H9 (cell line): ENCODE results near the gene KAZN. TPM values are rescaled to one million over a fixed set of nuclear protein-coding genes. Genes with fewer than 3 reads are reported as not detected.

Experiments
- DNase-seq: peaks from one replicate; pipeline ENCODE4 v3.0.0-alpha.2; 2017
- H2AFZ ChIP-seq: one replicate; pipeline ENCODE4 v1.6.1; 2013; ENCODE audit warnings: mild to moderate bottlenecking, low read length, control low read depth, moderate library complexity
- H2AK5ac ChIP-seq: 2 replicates; pipeline ENCODE4 v1.6.1; 2013; ENCODE audit warnings: low read length, control low read depth, mixed read lengths; ENCODE audit not compliant: insufficient read length
- H2BK120ac ChIP-seq: one replicate; pipeline ENCODE4 v1.6.1; 2013; ENCODE audit warnings: low read depth, mild to moderate bottlenecking, low read length, control low read depth, inconsistent platforms; ENCODE audit not compliant: poor library complexity, severe bottlenecking
- H2BK12ac ChIP-seq: 2 replicates; pipeline ENCODE4 v1.6.1; 2013; ENCODE audit warnings: low read length, control low read depth, mixed read lengths, low read depth; ENCODE audit not compliant: insufficient read length
- H2BK15ac ChIP-seq: 2 replicates; pipeline ENCODE4 v1.6.1; 2013; ENCODE audit warnings: low read depth, low read length, control low read depth
- H2BK20ac ChIP-seq: one replicate; pipeline ENCODE4 v1.6.1; 2013; ENCODE audit warnings: low read depth, mild to moderate bottlenecking, low read length, control low read depth, inconsistent platforms; ENCODE audit not compliant: poor library complexity, severe bottlenecking
- H2BK5ac ChIP-seq: 2 replicates; pipeline ENCODE4 v1.6.1; 2013; ENCODE audit warnings: low read length, control low read depth, mixed read lengths; ENCODE audit not compliant: insufficient read length
- H3K14ac ChIP-seq: 2 replicates; pipeline ENCODE4 v1.6.1; 2013; ENCODE audit warnings: low read length, control low read depth; ENCODE audit not compliant: insufficient read depth
- H3K18ac ChIP-seq: 2 replicates; pipeline ENCODE4 v1.6.1; 2013; ENCODE audit warnings: low read depth, mild to moderate bottlenecking, mixed read lengths, low read length, control low read depth; ENCODE audit not compliant: insufficient read length
- H3K23ac ChIP-seq: 2 replicates; pipeline ENCODE4 v1.6.1; 2013; ENCODE audit warnings: low read length, control low read depth, mixed read lengths, low read depth; ENCODE audit not compliant: insufficient read length
- H3K23me2 ChIP-seq: 2 replicates; pipeline ENCODE4 v1.6.1; 2013; ENCODE audit warnings: low read depth, mild to moderate bottlenecking, mixed read lengths, low read length, control low read depth; ENCODE audit not compliant: insufficient read length, poor library complexity, severe bottlenecking
- H3K27ac ChIP-seq: 2 replicates; pipeline ENCODE4 v1.5.1; 2013; ENCODE audit warnings: low read length, control low read depth, mixed read lengths, low read depth; ENCODE audit not compliant: insufficient read length
- H3K27me3 ChIP-seq: 2 replicates; pipeline ENCODE4 v1.6.1; 2013; ENCODE audit warnings: low read length, control low read depth, inconsistent platforms; ENCODE audit not compliant: insufficient read depth
- H3K4ac ChIP-seq: 2 replicates; pipeline ENCODE4 v1.6.1; 2013; ENCODE audit warnings: low read depth, mild to moderate bottlenecking, control low read depth, inconsistent platforms, low read length, moderate library complexity
- H3K4me1 ChIP-seq: 2 replicates; pipeline ENCODE4 v1.6.1; 2013; ENCODE audit warnings: low read length, control low read depth, inconsistent platforms; ENCODE audit not compliant: insufficient read depth
- H3K4me2 ChIP-seq: 2 replicates; pipeline ENCODE4 v1.6.1; 2013; ENCODE audit warnings: low read length, control low read depth, mixed read lengths; ENCODE audit not compliant: insufficient read length, insufficient read depth
- H3K56ac ChIP-seq: 2 replicates; pipeline ENCODE4 v1.6.1; 2013; ENCODE audit warnings: low read depth, mild to moderate bottlenecking, mixed read lengths, low read length, control low read depth; ENCODE audit not compliant: insufficient read length
- H3K79me1 ChIP-seq: 2 replicates; pipeline ENCODE4 v1.6.1; 2013; ENCODE audit warnings: low read depth, mild to moderate bottlenecking, moderate library complexity, low read length, control low read depth, inconsistent platforms; ENCODE audit not compliant: insufficient read depth, poor library complexity, severe bottlenecking
- H3K79me2 ChIP-seq: 2 replicates; pipeline ENCODE4 v1.6.1; 2013; ENCODE audit warnings: low read length, control low read depth, inconsistent platforms; ENCODE audit not compliant: insufficient read depth
- H3K9ac ChIP-seq: 2 replicates; pipeline ENCODE4 v1.6.1; 2013; ENCODE audit warnings: low read length, control low read depth, mixed read lengths; ENCODE audit not compliant: insufficient read length; ENCODE audit errors: extremely low read depth
- H3K9me3 ChIP-seq: one replicate; pipeline ENCODE4 v1.6.1; 2013; ENCODE audit warnings: low read depth, low read length, inconsistent platforms; ENCODE audit not compliant: control insufficient read depth
- H3T11ph ChIP-seq: one replicate; pipeline ENCODE4 v1.6.1; 2013; ENCODE audit warnings: mild to moderate bottlenecking, low read length, control low read depth, inconsistent platforms
- H4K20me1 ChIP-seq: one replicate; pipeline ENCODE4 v1.6.1; 2013; ENCODE audit not compliant: control insufficient read depth, insufficient read length, insufficient read depth
- H4K5ac ChIP-seq: 2 replicates; pipeline ENCODE4 v1.6.1; 2013; ENCODE audit warnings: low read depth, mild to moderate bottlenecking, mixed read lengths, low read length, control low read depth; ENCODE audit not compliant: insufficient read length
- H4K8ac ChIP-seq: replicated peaks from 2 replicates; pipeline ENCODE4 v1.6.1; 2013; ENCODE audit warnings: low read length, control low read depth, mixed read lengths, low read depth; ENCODE audit not compliant: insufficient read length
- H4K91ac ChIP-seq: 2 replicates; pipeline ENCODE4 v1.6.1; 2013; ENCODE audit warnings: low read depth, mild to moderate bottlenecking, moderate library complexity, mixed read lengths, low read length, control low read depth; ENCODE audit not compliant: insufficient read length
- H3K27ac Mint-ChIP-seq, 3 experiments: 2 replicates in 2 of 3; 3 replicates in 1 of 3; pipeline ENCODE4 v1.8.0; 2020 to 2021; ENCODE audit warnings: mixed read lengths in 3 of 3, mild to moderate bottlenecking in 1 of 3, moderate library complexity in 1 of 3
- H3K27me3 Mint-ChIP-seq: 2 replicates; pipeline ENCODE4 v1.8.0; 2021; ENCODE audit warnings: low read depth, mild to moderate bottlenecking, moderate library complexity, mixed read lengths
- H3K36me3 Mint-ChIP-seq, 3 experiments: 2 replicates in 2 of 3; 3 replicates in 1 of 3; pipeline ENCODE4 v1.8.0; 2020 to 2021; ENCODE audit warnings: low read depth in 3 of 3, mixed read lengths in 3 of 3; ENCODE audit not compliant: insufficient read depth in 1 of 3
- H3K4me1 Mint-ChIP-seq, 2 experiments: 2 replicates each; pipeline ENCODE4 v1.8.0; 2020; ENCODE audit warnings: mixed read lengths in 2 of 2
- H3K4me3 Mint-ChIP-seq, 2 experiments: 2 replicates in 1 of 2; 3 replicates in 1 of 2; pipeline ENCODE4 v1.8.0; 2020 to 2021; ENCODE audit warnings: mild to moderate bottlenecking in 2 of 2, mixed read lengths in 2 of 2, moderate library complexity in 1 of 2
- H3K9me3 Mint-ChIP-seq, 2 experiments: 2 replicates in 1 of 2; 3 replicates in 1 of 2; pipeline ENCODE4 v1.8.0; 2020; ENCODE audit warnings: mild to moderate bottlenecking in 2 of 2, mixed read lengths in 2 of 2, moderate library complexity in 1 of 2
- CTCF ChIP-seq: fragments of 200-600 bp; sonication (generic); conservative IDR thresholded peaks from 3 replicates; pipeline ENCODE4 v1.8.0; 2021; ENCODE audit warnings: antibody characterized with exemption, mild to moderate bottlenecking
- WGBS: extraction: QIAGEN DNeasy Blood & Tissue Kit; methylation state at CpG from one replicate; pipeline ENCODE4 v1.1.7; 2013; ENCODE audit warnings: missing lambda C conversion rate, low lambda C conversion rate, mixed read lengths; ENCODE audit not compliant: insufficient read length; ENCODE audit errors: extremely low coverage; 5-methylcytosine and 5-hydroxymethylcytosine counted together
- total RNA-seq: library from RNA; stranded (reverse); gene quantifications from 2 replicates; pipeline ENCODE4 v1.2.1, GENCODE V29; 2021

The KAZN gene
- total RNA-seq, 1 experiment from 2014 or later = 7.6 TPM

DNA sequence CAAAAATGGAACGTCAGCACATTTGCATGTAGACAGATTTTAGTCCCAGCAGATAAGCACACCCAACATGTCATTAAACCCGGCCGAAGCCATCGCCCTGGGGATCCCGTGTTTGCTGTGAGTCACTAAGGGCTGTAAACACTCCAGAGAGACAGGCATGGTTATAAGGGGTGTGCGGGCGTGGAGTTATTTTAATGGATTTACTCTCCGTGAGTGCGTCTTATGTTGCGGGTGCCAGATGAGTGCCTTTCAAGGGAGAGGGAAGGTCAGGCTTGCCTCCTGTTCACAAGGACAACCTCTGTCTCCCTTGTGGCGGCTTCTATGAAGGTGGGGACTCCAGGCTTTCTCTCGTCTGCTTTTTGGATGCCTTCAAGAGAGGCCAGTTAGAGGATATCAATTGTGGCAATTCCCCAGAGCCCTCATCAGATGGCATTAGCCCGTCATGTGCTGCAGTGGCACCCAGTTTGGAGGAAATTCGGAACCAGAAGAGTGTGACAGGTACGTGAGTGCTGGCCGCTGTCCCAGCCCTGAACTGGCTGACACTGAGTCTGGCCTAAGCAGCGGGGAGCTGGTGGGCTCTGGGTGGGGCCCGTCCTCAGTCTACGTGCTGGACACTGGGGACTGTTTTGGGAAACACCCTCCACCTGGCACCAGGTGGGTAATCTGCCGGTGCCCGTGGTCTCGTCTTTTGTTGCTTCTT is 331.2 kb downstream of the KAZN start:
- WGBS = no CpG with 5 or more reads among the region's 22 CpGs

More for the DNA sequence above, 331.2 kb downstream of the KAZN start:
- Histone ChIP-seq H3K4me1 (no peaks in the 10 kb centered on the region), H3K9me3 (no peaks in the 10 kb centered on the region), H3K79me1 (no peaks in the 10 kb centered on the region), H3K14ac (no peak overlapping the region), H3K23ac (no peak overlapping the region), H2BK20ac (no peak overlapping the region), H3K23me2 (peaks cover 5% of the 10 kb centered on the region), H4K91ac (no peak overlapping the region), H2AK5ac (no peak overlapping the region), H3K4ac (no peak overlapping the region), H3K79me2 (no peaks in the 10 kb centered on the region), H3K27ac (no peak overlapping the region), H3K4me2 (no peak overlapping the region), H3T11ph (no peak overlapping the region), H3K56ac (no peak overlapping the region), H3K27me3 (peaks cover 15% of the 10 kb centered on the region), H2BK5ac (no peak overlapping the region), H2BK15ac (no peak overlapping the region), H2BK120ac (no peak overlapping the region), H2BK12ac (no peak overlapping the region), H4K5ac (no peak overlapping the region), H4K8ac (no peak overlapping the region), H4K20me1 (no peaks in the 10 kb centered on the region), H3K18ac (no peak overlapping the region), H2AFZ (no peak overlapping the region), H3K9ac (no peak overlapping the region)
- TF ChIP-seq CTCF = no peak
- Mint-ChIP-seq H3K4me1 (peaks cover 8 to 20% of the 10 kb centered on the region in 2 experiments), H3K9me3 (no peaks in the 10 kb centered on the region), H3K27me3 (peaks cover 39% of the 10 kb centered on the region), H3K4me3 (no peak overlapping the region), H3K27ac (peak overlapping the region in 1 of 3 experiments; percentile 11; a peak in 1 of 7 replicates), H3K36me3 (no peaks in the 10 kb centered on the region)
- DNase-seq = no peak
